ENCODE measurements around the gene RTP3.
"Not testable (repeated sequence)": the region's sequence is repeated elsewhere in the genome, so short reads cannot be mapped to it uniquely, and the experiment has no call there.

RTP3 gene

GRCh38 chr3:46546896-46547440 is 49.2 kb downstream of the RTP3 start:
- DNase-seq (ENCODE audit: low read depth, low spot score) = no peak

GRCh38 chr3:46548611-46549010 is 50.8 kb downstream of the RTP3 start:
- DNase-seq (ENCODE audit: low read depth, low spot score) = not testable (repeated sequence)

GRCh38 chr3:46549408-46549904 is 51.7 kb downstream of the RTP3 start:
- DNase-seq (ENCODE audit: low read depth, low spot score) = peak; percentile 35

GRCh38 chr3:46549989-46550388 is 52.2 kb downstream of the RTP3 start:
- DNase-seq (ENCODE audit: low read depth, low spot score) = no peak
